Measurements from ENCODE around the gene MN1.

The MN1 gene

DNA sequence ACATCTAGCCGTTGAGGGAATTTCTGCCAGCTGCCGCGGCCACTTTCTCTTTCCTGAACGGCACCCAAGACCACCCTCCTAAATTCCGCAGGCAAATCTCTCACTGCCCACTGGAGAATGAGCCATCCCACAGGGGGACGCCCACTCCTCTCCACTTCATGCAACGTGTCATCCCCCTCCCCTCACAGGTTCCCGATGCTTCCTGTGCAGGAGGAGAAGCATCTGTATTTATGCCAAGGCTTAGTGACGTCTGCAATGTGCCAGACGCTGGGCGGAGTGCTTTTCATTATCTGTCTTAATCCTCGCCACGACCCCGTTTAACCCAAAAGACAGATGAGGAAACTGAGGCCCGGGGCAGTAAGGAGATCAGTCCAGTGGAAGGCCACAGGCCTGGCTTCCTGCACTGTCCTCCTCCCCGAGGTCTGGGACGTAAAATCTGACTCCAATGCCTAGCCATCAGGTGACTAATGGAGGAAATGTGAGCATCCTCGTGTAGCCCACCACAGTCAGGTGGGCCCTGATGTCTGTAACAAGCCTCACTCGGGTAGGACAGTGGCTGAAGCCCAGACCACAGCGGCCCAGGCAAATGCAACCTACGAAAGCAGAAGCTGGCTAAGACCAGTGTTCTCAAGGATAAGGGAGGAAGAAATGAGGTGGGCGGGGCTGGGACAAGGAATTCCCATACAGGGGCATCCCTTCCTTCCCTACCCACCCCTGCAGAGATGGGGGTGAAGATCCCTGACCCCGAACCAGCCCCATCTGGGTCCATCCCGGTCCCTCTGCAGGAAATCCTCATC, 23.1 kb downstream of the MN1 start:
- TF ChIP-seq, protein P1, sequence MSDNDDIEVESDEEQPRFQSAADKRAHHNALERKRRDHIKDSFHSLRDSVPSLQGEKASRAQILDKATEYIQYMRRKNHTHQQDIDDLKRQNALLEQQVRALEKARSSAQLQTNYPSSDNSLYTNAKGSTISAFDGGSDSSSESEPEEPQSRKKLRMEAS (IDR thresholded peaks at IDR 0.05; ENCODE audit: low read depth, low read length) = no peak
- no peak for TF ChIP-seq POLR2A (IDR thresholded peaks at IDR 0.05; ENCODE audit: extremely low read depth, insufficient read length)
- TF ChIP-seq, protein P2, sequence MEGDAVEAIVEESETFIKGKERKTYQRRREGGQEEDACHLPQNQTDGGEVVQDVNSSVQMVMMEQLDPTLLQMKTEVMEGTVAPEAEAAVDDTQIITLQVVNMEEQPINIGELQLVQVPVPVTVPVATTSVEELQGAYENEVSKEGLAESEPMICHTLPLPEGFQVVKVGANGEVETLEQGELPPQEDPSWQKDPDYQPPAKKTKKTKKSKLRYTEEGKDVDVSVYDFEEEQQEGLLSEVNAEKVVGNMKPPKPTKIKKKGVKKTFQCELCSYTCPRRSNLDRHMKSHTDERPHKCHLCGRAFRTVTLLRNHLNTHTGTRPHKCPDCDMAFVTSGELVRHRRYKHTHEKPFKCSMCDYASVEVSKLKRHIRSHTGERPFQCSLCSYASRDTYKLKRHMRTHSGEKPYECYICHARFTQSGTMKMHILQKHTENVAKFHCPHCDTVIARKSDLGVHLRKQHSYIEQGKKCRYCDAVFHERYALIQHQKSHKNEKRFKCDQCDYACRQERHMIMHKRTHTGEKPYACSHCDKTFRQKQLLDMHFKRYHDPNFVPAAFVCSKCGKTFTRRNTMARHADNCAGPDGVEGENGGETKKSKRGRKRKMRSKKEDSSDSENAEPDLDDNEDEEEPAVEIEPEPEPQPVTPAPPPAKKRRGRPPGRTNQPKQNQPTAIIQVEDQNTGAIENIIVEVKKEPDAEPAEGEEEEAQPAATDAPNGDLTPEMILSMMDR (IDR thresholded peaks at IDR 0.05; ENCODE audit: low read depth, low read length) = no peak
- no peak for TF ChIP-seq MYC (IDR thresholded peaks at IDR 0.05; ENCODE audit: low read depth, low read length)
- H3K4me3 ChIP-seq (ENCODE audit: low read depth, low read length) = no peak overlapping the region
- no peak for DNase-seq (ENCODE audit: low read depth)

DNA sequence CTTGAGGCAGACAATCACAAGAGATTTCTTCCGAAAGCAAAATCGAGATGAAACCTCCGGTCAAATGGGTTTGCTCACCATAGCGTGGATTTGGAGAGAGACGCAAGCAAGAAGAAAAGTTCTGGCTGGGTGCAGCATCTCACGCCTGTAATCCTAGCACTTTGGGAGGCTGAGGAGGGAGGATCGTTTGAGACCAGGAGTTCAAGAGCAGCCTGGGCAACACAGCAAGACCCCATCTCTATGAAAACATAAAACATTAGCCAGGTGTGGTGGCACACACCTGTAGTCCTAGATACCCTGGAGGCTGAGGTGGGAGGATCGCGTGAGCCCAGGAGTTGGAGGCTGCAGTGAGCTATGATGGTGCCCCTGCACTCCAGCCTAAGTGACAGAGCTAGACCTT, 24.4 kb downstream of the MN1 start:
- DNase-seq (ENCODE audit: low read depth) = no peak
- H3K4me3 ChIP-seq (ENCODE audit: low read depth, low read length) = no peak overlapping the region
- TF ChIP-seq, protein P1 (IDR thresholded peaks at IDR 0.05; ENCODE audit: low read depth, low read length) = no peak
- no peak for TF ChIP-seq MYC (IDR thresholded peaks at IDR 0.05; ENCODE audit: low read depth, low read length)

DNA sequence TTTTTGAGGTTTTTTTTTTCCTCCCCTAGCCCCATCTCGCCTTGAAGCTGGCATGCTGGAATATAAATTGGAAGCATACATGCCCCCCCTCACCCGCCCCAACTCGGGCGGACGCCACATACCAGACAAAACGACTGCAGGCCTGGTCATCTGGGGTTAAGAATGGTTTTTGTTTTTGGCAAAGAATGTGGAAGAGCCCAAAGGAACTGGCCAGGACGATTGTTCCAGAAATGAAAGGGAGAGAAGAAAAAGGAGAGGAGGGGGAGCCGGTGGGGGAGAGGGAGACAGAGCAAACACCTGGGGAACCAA, 25.0 kb downstream of the MN1 start:
- no peak overlapping the region for H3K4me3 ChIP-seq (ENCODE audit: low read depth, low read length)
- TF ChIP-seq, protein P2 (IDR thresholded peaks at IDR 0.05; ENCODE audit: low read depth, low read length) = no peak
- no peak for TF ChIP-seq MYC (IDR thresholded peaks at IDR 0.05; ENCODE audit: low read depth, low read length)
- TF ChIP-seq POLR2A (IDR thresholded peaks at IDR 0.05; ENCODE audit: extremely low read depth, insufficient read length) = no peak
- TF ChIP-seq, protein P1 (IDR thresholded peaks at IDR 0.05; ENCODE audit: low read depth, low read length) = no peak
- DNase-seq (ENCODE audit: low read depth) = no peak

DNA sequence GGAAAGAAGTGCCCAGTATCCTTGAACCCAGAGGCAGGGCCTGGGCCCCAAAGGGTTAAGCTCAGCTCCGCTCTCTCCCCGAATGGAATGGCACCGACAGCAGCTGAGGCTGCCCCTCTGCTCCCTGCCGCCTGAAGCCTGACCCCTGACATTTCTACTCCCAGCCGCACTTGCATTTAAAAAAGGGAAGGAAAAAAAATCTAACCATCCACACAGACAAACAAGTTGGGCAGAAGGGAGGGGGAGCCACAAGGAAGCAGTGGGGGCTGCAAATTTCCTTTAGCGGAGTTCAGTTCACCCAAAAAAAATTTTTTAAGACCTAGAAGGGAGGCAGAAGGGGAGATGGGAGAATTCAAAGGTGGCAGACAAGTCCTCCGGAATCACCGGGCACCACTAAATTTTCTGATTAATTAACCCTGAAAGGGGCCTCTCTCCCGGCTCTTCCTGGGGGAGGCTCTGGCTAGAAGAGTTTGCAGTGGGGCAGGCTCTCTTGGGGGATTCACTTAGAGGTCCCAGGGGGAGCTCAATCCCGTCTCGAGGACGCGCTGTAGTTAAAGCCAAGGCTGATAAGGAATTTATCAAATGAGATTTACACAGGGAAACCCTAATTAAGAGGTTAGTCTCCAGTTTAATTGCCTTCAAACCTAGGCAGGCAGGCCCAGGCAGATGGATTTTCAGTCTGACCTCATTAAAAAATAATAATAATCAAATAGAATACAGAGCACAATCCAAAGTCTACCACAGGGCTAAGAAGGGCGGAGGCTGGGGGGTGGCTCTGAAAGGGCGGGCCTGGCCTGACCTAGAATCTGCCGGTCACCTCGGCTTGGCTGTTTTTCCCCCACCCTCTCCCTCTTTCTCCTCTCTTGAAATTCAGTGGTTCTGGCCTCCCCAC, 25.6 kb downstream of the MN1 start:
- TF ChIP-seq, protein P2 (IDR thresholded peaks at IDR 0.05; ENCODE audit: low read depth, low read length) = no peak
- TF ChIP-seq, protein P1 (IDR thresholded peaks at IDR 0.05; ENCODE audit: low read depth, low read length) = no peak
- no peak for TF ChIP-seq POLR2A (IDR thresholded peaks at IDR 0.05; ENCODE audit: extremely low read depth, insufficient read length)
- no peak overlapping the region for H3K4me3 ChIP-seq (ENCODE audit: low read depth, low read length)
- DNase-seq (ENCODE audit: low read depth) = no peak

DNA sequence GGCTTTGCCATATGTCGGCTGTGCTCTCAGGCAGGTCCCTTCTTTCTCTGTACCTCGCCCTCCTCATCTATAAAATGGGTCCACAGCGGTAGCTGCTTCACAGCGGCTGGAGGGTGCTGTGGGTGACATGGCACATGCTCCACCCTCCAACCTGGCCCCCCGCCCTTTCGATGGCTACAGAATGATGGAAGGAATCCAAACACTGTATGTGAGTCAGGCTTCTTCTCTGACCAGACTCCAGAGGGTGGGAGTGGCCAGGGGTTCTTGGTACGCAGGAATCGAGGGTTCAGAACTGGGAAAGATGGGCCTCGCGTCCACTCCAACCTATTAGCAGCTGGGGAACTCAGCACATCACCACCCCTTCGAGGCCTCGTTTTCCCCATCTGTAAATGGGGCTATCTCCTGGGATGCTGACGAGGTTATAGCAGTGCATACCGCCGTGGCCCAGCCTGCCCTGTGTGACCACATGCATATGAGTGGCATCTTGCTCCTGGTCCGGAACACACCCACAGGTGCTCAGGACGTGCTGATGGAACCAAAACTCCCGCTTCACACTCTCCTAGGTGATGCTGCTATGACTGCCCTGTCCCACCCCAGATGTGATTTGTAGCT, 26.4 kb downstream of the MN1 start:
- DNase-seq (ENCODE audit: low read depth) = no peak
- TF ChIP-seq, protein P1 (IDR thresholded peaks at IDR 0.05; ENCODE audit: low read depth, low read length) = no peak
- TF ChIP-seq MYC (IDR thresholded peaks at IDR 0.05; ENCODE audit: low read depth, low read length) (no peak), POLR2A (IDR thresholded peaks at IDR 0.05; ENCODE audit: extremely low read depth, insufficient read length) (no peak)
- TF ChIP-seq, protein P2 (IDR thresholded peaks at IDR 0.05; ENCODE audit: low read depth, low read length) = no peak
- no peak overlapping the region for H3K4me3 ChIP-seq (ENCODE audit: low read depth, low read length)

Data from NB4 (cell line).